HS-27A (cell line): Measurements from ENCODE around the gene H2AZ1.
"Not testable (repeated sequence)": the region's sequence is repeated elsewhere in the genome, so short reads cannot be mapped to it uniquely, and the experiment has no call there.

Experiments used
- DNase-seq: peaks from one replicate; pipeline ENCODE4 v3.0.0-alpha.2; 2012; ENCODE audit warnings: low read depth, missing footprints

The H2AZ1 gene

GRCh38 chr4:99949999-99950912 lies at the start of gene H2AZ1:
Gene H2AZ1 (minus strand): TSS chr4:99950275. CDS start chr4:99950170, 105 bp downstream.
- peak; percentile 84 for DNase-seq

GRCh38 chr4:99998062-99998867 lies 48.2 kb upstream of the H2AZ1 start:
- no peak for DNase-seq

GRCh38 chr4:99991741-99992140 lies 41.7 kb upstream of the H2AZ1 start:
- no peak for DNase-seq

- no peak for DNase-seq
Observed at GRCh38 chr4:99987681-99988080, 37.6 kb upstream of the H2AZ1 start.

GRCh38 chr4:99986792-99987191 lies 36.7 kb upstream of the H2AZ1 start:
- DNase-seq: no peak

- no peak for DNase-seq
Observed at GRCh38 chr4:99983289-99983943, 33.3 kb upstream of the H2AZ1 start.

GRCh38 chr4:99979872-99980271 lies 29.8 kb upstream of the H2AZ1 start:
- DNase-seq: no peak

- DNase-seq: no peak
Observed at GRCh38 chr4:99971453-99972111, 21.5 kb upstream of the H2AZ1 start.

- DNase-seq: no peak
Observed at GRCh38 chr4:99968330-99968729, 18.3 kb upstream of the H2AZ1 start.

GRCh38 chr4:99966692-99967091 lies 16.6 kb upstream of the H2AZ1 start:
- DNase-seq: no peak

GRCh38 chr4:99965674-99966350 lies 15.7 kb upstream of the H2AZ1 start:
- DNase-seq: no peak

- DNase-seq: no peak
Observed at GRCh38 chr4:99965173-99965572, 15.1 kb upstream of the H2AZ1 start.

GRCh38 chr4:99961711-99962110 lies 11.6 kb upstream of the H2AZ1 start:
- DNase-seq: no peak

GRCh38 chr4:99960648-99961047 lies 10.6 kb upstream of the H2AZ1 start:
- no peak for DNase-seq

GRCh38 chr4:99958207-99958606 lies 8.1 kb upstream of the H2AZ1 start:
- not testable (repeated sequence) for DNase-seq

- DNase-seq: no peak
Observed at GRCh38 chr4:99950913-99951254, 809 bp upstream of the H2AZ1 start.

GRCh38 chr4:99949034-99949998 lies 759 bp downstream of the H2AZ1 start:
- peak; percentile 78 for DNase-seq

- DNase-seq: no peak
Observed at GRCh38 chr4:99947608-99948007, 2.5 kb downstream of the H2AZ1 start.

- DNase-seq: no peak
Observed at GRCh38 chr4:99947190-99947578, 2.9 kb downstream of the H2AZ1 start.
